HFFc6 (cell line): ENCODE measurements around the gene CACNA1C. TPM values are rescaled to one million over a fixed set of nuclear protein-coding genes. Genes with fewer than 3 reads are reported as not detected.

ENCODE experiments used
- DNase-seq: peaks from one replicate; pipeline ENCODE4 v3.0.0-alpha.2; 2018
- H3K27ac Mint-ChIP-seq: 2 replicates; pipeline ENCODE4 v1.8.0; 2020; ENCODE audit warnings: mild to moderate bottlenecking, mixed read lengths
- H3K27me3 Mint-ChIP-seq: 2 replicates; pipeline ENCODE4 v1.8.0; 2021; ENCODE audit warnings: mild to moderate bottlenecking, moderate library complexity, mixed read lengths; ENCODE audit not compliant: insufficient read depth
- H3K36me3 Mint-ChIP-seq: 2 replicates; pipeline ENCODE4 v1.8.0; 2021; ENCODE audit warnings: low read depth, mixed read lengths
- H3K4me1 Mint-ChIP-seq: 2 replicates; pipeline ENCODE4 v1.8.0; 2020; ENCODE audit warnings: low read depth, mixed read lengths
- H3K4me3 Mint-ChIP-seq: 2 replicates; pipeline ENCODE4 v1.8.0; 2020; ENCODE audit warnings: mild to moderate bottlenecking, moderate library complexity, mixed read lengths
- H3K9me3 Mint-ChIP-seq: 2 replicates; pipeline ENCODE4 v1.8.0; 2020; ENCODE audit warnings: mild to moderate bottlenecking, mixed read lengths
- CTCF ChIP-seq: fragments of 200-600 bp; sonication (generic); IDR thresholded peaks from 2 replicates; pipeline ENCODE4 v1.5.0; 2021; ENCODE audit warnings: antibody characterized with exemption, mild to moderate bottlenecking
- total RNA-seq, 6 experiments: library from RNA; stranded (reverse); fragmentation: NEBNext Ultra II Directional; extraction: Animal tissue kit (Norgen Biotek cat#: 25700); gene quantifications; 2 replicates in 1 of 6; 3 replicates in 5 of 6; pipeline ENCODE4 v1.2.3, GENCODE V29; 2021

The CACNA1C gene
- total RNA-seq, 6 experiments from 2014 or later = 6.7 to 11.5 (median 10.6) TPM

- H3K4me3 Mint-ChIP-seq = no peak overlapping the region
- no peaks in the 10 kb centered on the region for H3K36me3 Mint-ChIP-seq
- peaks cover 35% of the 10 kb centered on the region for H3K27me3 Mint-ChIP-seq
- DNase-seq = no peak
- no peaks in the 10 kb centered on the region for H3K9me3 Mint-ChIP-seq
- no peaks in the 10 kb centered on the region for H3K4me1 Mint-ChIP-seq
- H3K27ac Mint-ChIP-seq = no peak overlapping the region
- TF ChIP-seq CTCF = no peak
These were observed 25.4 kb upstream of the CACNA1C start for GRCh38 chr12:2027351-2027750.

GRCh38 chr12:2029851-2030250 is 22.9 kb upstream of the CACNA1C start:
- Mint-ChIP-seq H3K4me1 (peaks cover 5% of the 10 kb centered on the region), H3K27ac (no peak overlapping the region), H3K4me3 (no peak overlapping the region), H3K27me3 (peaks cover 15% of the 10 kb centered on the region), H3K9me3 (no peaks in the 10 kb centered on the region), H3K36me3 (no peaks in the 10 kb centered on the region)
- no peak for TF ChIP-seq CTCF
- DNase-seq = no peak

- Mint-ChIP-seq H3K27ac (no peak overlapping the region), H3K4me1 (peaks cover 17% of the 10 kb centered on the region)
These were observed 20.3 kb upstream of the CACNA1C start for GRCh38 chr12:2032506-2032905.

GRCh38 chr12:2034633-2035430 is 18.0 kb upstream of the CACNA1C start:
- no peak overlapping the region for H3K27ac Mint-ChIP-seq
- peak; percentile 55 for DNase-seq

More at GRCh38 chr12:2032506-2032905, 20.3 kb upstream of the CACNA1C start:
- H3K36me3 Mint-ChIP-seq = no peaks in the 10 kb centered on the region
- H3K27me3 Mint-ChIP-seq = peaks cover 18% of the 10 kb centered on the region
- TF ChIP-seq CTCF = no peak
- no peaks in the 10 kb centered on the region for H3K9me3 Mint-ChIP-seq
- H3K4me3 Mint-ChIP-seq = no peak overlapping the region
- no peak for DNase-seq

GRCh38 chr12:2035431-2036055 is 17.2 kb upstream of the CACNA1C start:
- Mint-ChIP-seq H3K36me3 (no peaks in the 10 kb centered on the region), H3K27me3 (peaks cover 28% of the 10 kb centered on the region), H3K4me1 (peaks cover 17% of the 10 kb centered on the region), H3K9me3 (no peaks in the 10 kb centered on the region), H3K4me3 (peak overlapping the region; percentile 76), H3K27ac (no peak overlapping the region)
- no peak for TF ChIP-seq CTCF
- no peak for DNase-seq

More at GRCh38 chr12:2034633-2035430, 18.0 kb upstream of the CACNA1C start:
- no peaks in the 10 kb centered on the region for H3K9me3 Mint-ChIP-seq
- peak; percentile 99 for TF ChIP-seq CTCF
- peaks cover 26% of the 10 kb centered on the region for H3K27me3 Mint-ChIP-seq
- peaks cover 17% of the 10 kb centered on the region for H3K4me1 Mint-ChIP-seq
- peak overlapping the region; percentile 76 for H3K4me3 Mint-ChIP-seq
- H3K36me3 Mint-ChIP-seq = no peaks in the 10 kb centered on the region
